ENCODE results near the gene ANO10.

DNA sequence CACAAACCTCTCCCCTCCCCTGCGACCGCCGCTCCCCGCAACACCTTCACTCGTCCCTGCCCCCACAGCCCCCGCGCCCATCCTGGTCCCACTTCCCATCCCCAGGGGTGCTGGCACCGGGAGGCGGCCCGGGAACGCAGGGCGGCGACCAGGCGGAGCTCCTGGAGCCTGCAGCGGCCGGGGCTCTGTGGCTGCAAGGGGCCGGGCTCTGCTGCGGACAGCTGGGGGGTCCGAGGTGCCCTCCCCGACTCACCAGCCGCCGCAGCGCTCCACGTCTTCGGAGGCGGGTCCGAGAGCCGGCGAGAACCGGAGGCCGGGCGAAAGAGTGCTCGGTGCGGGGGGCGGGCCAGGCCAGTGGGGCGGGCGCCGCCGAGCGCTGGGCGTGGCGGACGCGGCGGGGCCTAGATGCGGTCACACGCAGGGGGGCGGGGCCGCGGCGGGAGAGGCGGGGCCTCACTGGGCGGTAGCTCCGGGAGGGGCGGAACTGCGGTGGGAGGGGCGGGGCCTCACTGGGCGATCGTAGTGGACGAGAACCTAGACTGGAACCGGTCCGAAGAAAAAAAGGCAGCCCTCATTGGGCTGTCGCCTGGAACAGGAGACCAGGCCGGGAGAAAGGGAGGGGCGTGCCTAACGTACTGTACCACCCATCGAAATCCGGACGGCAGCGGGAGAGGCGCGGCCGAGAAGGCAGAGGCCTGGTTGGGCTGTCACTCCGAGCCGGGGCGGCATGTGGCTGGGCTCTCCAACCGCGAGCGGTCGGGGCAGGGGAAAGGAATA, at the start of gene ANO10:
- TF ChIP-seq EZH2 (IDR thresholded peaks at IDR 0.05; ENCODE audit: borderline replicate concordance, low read length) = no peak
- TF ChIP-seq, protein P1, sequence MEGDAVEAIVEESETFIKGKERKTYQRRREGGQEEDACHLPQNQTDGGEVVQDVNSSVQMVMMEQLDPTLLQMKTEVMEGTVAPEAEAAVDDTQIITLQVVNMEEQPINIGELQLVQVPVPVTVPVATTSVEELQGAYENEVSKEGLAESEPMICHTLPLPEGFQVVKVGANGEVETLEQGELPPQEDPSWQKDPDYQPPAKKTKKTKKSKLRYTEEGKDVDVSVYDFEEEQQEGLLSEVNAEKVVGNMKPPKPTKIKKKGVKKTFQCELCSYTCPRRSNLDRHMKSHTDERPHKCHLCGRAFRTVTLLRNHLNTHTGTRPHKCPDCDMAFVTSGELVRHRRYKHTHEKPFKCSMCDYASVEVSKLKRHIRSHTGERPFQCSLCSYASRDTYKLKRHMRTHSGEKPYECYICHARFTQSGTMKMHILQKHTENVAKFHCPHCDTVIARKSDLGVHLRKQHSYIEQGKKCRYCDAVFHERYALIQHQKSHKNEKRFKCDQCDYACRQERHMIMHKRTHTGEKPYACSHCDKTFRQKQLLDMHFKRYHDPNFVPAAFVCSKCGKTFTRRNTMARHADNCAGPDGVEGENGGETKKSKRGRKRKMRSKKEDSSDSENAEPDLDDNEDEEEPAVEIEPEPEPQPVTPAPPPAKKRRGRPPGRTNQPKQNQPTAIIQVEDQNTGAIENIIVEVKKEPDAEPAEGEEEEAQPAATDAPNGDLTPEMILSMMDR (conservative IDR thresholded peaks at IDR 0.05 in 1 of 2, IDR thresholded peaks at IDR 0.05 in 1 of 2; ENCODE audit: extremely low read depth in 1 of 2, insufficient read depth in 1 of 2, low read depth in 1 of 2, low read length in 2 of 2) = no peak
